AG04450 (cell line): ENCODE measurements around the gene OR10V1. TPM values are rescaled to one million over a fixed set of nuclear protein-coding genes. Genes with fewer than 3 reads are reported as not detected.

ENCODE experiments used
- CTCF ChIA-PET: fragments of 300-600, 350-600 bp; formaldehyde crosslinking; extraction: SDS; loops from one replicate; lab custom pipeline; 2022; ENCODE audit warnings: antibody characterized with exemption, inconsistent platforms; lab: Charles Lee
- POLR2A ChIA-PET: fragments of 350-600 bp; formaldehyde crosslinking; extraction: SDS; loops from one replicate; lab custom pipeline; 2021; ENCODE audit warnings: antibody characterized with exemption, inconsistent platforms; lab: Yijun Ruan, JAX
- DNase-seq: peaks from one replicate; pipeline ENCODE4 v3.0.0-alpha.2; 2011; ENCODE audit warnings: low read depth, low spot score
- H3K27ac ChIP-seq: one replicate; pipeline ENCODE4 v1.5.1; 2012; ENCODE audit warnings: low read depth, low read length, control low read depth
- H3K27me3 ChIP-seq: one replicate; pipeline ENCODE4 v1.6.0; 2012; ENCODE audit warnings: low read length; ENCODE audit not compliant: control insufficient read depth, insufficient read depth
- H3K4me3 ChIP-seq: 2 replicates; pipeline ENCODE4 v1.5.1; 2011; ENCODE audit warnings: mild to moderate bottlenecking, low read depth, low read length, control low read depth
- H3K9me3 ChIP-seq: 2 replicates; pipeline ENCODE4 v1.5.1; 2012; ENCODE audit warnings: low read length; ENCODE audit not compliant: control insufficient read depth, insufficient read depth
- polyA plus RNA-seq: library from polyadenylated mRNA; depleted of rRNA; stranded (reverse); fragments of >200 nt; gene quantifications from 2 replicates; pipeline ENCODE4 v1.2.3, GENCODE V29; 2011; rRNA removed
- TF ChIP-seq, protein P1 (sequence below): IDR thresholded peaks from 2 replicates; pipeline ENCODE4 v1.5.1; 2011; ENCODE audit warnings: low read depth, low read length, control low read depth, inconsistent platforms

OR10V1 gene
- polyA plus RNA-seq, 1 experiment: not detected

DNA sequence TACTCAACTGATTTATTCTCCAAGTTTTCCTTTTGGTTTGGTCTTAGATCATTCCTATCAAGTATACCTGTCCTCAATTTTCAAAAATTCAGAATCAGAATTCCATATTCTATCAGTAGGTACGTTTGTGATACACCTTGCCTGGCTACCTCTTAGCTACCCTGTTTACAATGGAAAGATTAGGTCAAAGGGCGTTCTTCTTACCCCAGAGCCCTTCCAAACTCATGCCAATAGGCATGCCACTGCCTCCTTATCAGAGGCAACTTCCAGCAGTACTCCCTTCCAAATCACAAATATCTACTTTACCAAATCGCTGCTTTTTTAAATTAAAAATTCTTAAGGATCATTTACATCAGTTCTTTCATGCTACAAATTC lies 45.8 kb downstream of the OR10V1 start:
- H3K27ac ChIP-seq: no peak overlapping the region
- no peak for DNase-seq
- TF ChIP-seq, protein P1, sequence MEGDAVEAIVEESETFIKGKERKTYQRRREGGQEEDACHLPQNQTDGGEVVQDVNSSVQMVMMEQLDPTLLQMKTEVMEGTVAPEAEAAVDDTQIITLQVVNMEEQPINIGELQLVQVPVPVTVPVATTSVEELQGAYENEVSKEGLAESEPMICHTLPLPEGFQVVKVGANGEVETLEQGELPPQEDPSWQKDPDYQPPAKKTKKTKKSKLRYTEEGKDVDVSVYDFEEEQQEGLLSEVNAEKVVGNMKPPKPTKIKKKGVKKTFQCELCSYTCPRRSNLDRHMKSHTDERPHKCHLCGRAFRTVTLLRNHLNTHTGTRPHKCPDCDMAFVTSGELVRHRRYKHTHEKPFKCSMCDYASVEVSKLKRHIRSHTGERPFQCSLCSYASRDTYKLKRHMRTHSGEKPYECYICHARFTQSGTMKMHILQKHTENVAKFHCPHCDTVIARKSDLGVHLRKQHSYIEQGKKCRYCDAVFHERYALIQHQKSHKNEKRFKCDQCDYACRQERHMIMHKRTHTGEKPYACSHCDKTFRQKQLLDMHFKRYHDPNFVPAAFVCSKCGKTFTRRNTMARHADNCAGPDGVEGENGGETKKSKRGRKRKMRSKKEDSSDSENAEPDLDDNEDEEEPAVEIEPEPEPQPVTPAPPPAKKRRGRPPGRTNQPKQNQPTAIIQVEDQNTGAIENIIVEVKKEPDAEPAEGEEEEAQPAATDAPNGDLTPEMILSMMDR: no peak
- no peaks in the 10 kb centered on the region for H3K9me3 ChIP-seq
- peak overlapping the region; percentile 85 for H3K4me3 ChIP-seq
- H3K27me3 ChIP-seq: no peaks in the 10 kb centered on the region
- POLR2A ChIA-PET: interaction anchor here (0.7 kb wide), 1 partner anchor 8 kb away, joined by 3 read pairs; no protein-coding TSS in a partner anchor
- CTCF ChIA-PET: no interaction called here

DNA sequence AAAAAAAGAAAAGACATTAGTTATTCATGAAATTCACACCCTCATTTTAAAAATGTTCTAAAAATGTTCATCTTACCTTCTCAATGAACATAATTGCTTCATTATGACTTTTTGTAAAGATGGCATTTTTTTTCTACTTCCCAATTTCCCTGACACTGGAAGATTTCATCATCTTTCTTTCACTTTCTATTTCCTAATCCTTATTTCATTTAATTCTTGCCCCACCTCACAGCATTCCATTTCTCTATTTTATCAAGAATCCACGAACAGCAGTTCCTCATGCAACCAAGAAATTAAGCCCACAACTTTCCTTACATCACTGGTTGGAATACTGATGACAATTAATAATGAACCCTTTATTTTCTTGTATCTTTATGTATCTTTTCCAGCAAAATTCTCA lies 46.7 kb downstream of the OR10V1 start:
- H3K9me3 ChIP-seq: no peaks in the 10 kb centered on the region
- no peak for DNase-seq
- POLR2A ChIA-PET: no interaction called here
- CTCF ChIA-PET: no interaction called here
- H3K4me3 ChIP-seq: peak overlapping the region; percentile 21
- H3K27ac ChIP-seq: no peak overlapping the region
- H3K27me3 ChIP-seq: no peaks in the 10 kb centered on the region
- TF ChIP-seq, protein P1: no peak

Other genes with a start within 250 kb of the OR10V1 start
- not detected in 2 replicates for gene OR4D10, start 240.5 kb downstream of the OR10V1 start, polyA plus RNA-seq
- gene OR4D11, start 210.3 kb downstream of the OR10V1 start, polyA plus RNA-seq: not detected in 2 replicates
- gene OR4D9, start 202.3 kb downstream of the OR10V1 start, polyA plus RNA-seq: not detected in 2 replicates
- gene OSBP, start 98.1 kb downstream of the OR10V1 start, polyA plus RNA-seq: 28.4 and 30.4 TPM in 2 replicates
- 36.4 and 43.9 TPM in 2 replicates for gene PATL1, start 44.8 kb downstream of the OR10V1 start, polyA plus RNA-seq
- gene STX3, start 41.5 kb upstream of the OR10V1 start, polyA plus RNA-seq: 10.2 and 12.4 TPM in 2 replicates
- gene MRPL16, start 96.9 kb upstream of the OR10V1 start, polyA plus RNA-seq: 65.0 and 72.3 TPM in 2 replicates
- not detected in 2 replicates for gene CBLIF, start 131.7 kb upstream of the OR10V1 start, polyA plus RNA-seq
- not detected in 2 replicates for gene TCN1, start 152.6 kb upstream of the OR10V1 start, polyA plus RNA-seq
- gene OOSP3, start 164.9 kb upstream of the OR10V1 start, polyA plus RNA-seq: not detected in 2 replicates
- gene OOSP1, start 224.6 kb upstream of the OR10V1 start, polyA plus RNA-seq: not detected in 2 replicates